Parathyroid adenoma (tissue), 2 donors: ENCODE measurements around the gene BPIFB6.

Experiments used
- H2AFZ ChIP-seq: fragments of 300-600 bp; sonication (generic); one replicate; pipeline ENCODE4 v1.7.0; 2017; ENCODE audit warnings: antibody characterized with exemption, mild to moderate bottlenecking
- H3K27ac ChIP-seq: fragments of 300-600 bp; sonication (generic); one replicate; pipeline ENCODE4 v1.7.0; 2017
- H3K27me3 ChIP-seq: fragments of 300-600 bp; sonication (generic); one replicate; pipeline ENCODE4 v1.7.0; 2017; ENCODE audit warnings: low read length; ENCODE audit not compliant: control insufficient read depth, insufficient read depth
- H3K36me3 ChIP-seq: fragments of 300-600 bp; sonication (generic); one replicate; pipeline ENCODE4 v1.7.0; 2017; ENCODE audit warnings: low read length; ENCODE audit not compliant: control insufficient read depth, insufficient read depth
- H3K4me1 ChIP-seq: fragments of 300-600 bp; sonication (generic); one replicate; pipeline ENCODE4 v1.7.0; 2017; ENCODE audit warnings: control low read depth
- H3K4me2 ChIP-seq: fragments of 300-600 bp; sonication (generic); one replicate; pipeline ENCODE4 v1.7.0; 2017; ENCODE audit warnings: low read length
- H3K4me3 ChIP-seq: fragments of 300-600 bp; sonication (generic); one replicate; pipeline ENCODE4 v1.7.0; 2017; ENCODE audit warnings: low read depth, low read length
- H3K79me2 ChIP-seq: fragments of 300-600 bp; sonication (generic); one replicate; pipeline ENCODE4 v1.7.0; 2017; ENCODE audit warnings: control low read depth
- H3K9ac ChIP-seq: fragments of 300-600 bp; sonication (generic); one replicate; pipeline ENCODE4 v1.7.0; 2017; ENCODE audit warnings: mild to moderate bottlenecking
- H3K9me3 ChIP-seq: fragments of 300-600 bp; sonication (generic); one replicate; pipeline ENCODE4 v1.7.0; 2017; ENCODE audit warnings: low read length; ENCODE audit not compliant: control insufficient read depth
- TF ChIP-seq, protein P1 (sequence below): fragments of 300-600 bp; sonication (generic); IDR thresholded peaks from one replicate; pipeline ENCODE4 v1.7.0; 2017; ENCODE audit warnings: antibody characterized with exemption, mild to moderate bottlenecking
- donor health status: primary hyperparathyroidism.

Gene BPIFB6

DNA sequence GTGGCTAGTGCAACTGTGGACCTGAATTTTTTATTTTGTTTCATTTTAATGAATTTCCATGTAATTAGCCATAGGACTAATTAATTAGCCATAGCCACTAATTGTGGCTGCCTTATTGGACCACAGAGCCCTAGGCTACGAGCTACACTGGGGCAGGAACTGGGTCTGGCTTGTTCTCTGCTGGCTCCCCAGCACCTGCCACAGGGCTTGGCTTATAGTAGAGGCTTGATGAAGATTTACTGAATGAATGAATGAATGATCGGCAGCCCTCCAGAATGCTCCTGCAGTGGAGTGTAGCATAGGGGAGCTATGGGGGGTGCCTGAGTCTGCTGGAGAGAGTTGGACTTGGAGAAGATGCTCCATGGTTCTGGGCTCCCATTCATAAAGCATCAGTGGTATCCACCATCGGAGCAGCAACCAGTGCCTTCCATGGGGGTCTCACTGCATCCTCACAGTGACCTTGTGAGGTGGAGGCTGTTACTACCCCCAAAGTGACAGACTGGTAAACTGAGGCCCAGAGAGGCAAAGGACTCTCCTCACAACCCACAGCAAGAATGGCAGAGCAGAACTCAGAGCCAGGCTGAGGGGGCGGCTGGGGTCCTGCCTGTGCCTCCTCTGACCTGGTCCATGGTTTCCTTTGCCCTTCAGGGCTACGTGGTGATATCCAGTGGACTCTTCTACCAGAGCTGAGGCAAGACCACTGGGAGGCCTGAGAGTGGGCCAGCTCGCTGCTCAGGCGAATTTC, 8.6 kb upstream of the BPIFB6 start:
- TF ChIP-seq, protein P1, sequence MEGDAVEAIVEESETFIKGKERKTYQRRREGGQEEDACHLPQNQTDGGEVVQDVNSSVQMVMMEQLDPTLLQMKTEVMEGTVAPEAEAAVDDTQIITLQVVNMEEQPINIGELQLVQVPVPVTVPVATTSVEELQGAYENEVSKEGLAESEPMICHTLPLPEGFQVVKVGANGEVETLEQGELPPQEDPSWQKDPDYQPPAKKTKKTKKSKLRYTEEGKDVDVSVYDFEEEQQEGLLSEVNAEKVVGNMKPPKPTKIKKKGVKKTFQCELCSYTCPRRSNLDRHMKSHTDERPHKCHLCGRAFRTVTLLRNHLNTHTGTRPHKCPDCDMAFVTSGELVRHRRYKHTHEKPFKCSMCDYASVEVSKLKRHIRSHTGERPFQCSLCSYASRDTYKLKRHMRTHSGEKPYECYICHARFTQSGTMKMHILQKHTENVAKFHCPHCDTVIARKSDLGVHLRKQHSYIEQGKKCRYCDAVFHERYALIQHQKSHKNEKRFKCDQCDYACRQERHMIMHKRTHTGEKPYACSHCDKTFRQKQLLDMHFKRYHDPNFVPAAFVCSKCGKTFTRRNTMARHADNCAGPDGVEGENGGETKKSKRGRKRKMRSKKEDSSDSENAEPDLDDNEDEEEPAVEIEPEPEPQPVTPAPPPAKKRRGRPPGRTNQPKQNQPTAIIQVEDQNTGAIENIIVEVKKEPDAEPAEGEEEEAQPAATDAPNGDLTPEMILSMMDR = no peak
- H3K9ac ChIP-seq = no peak overlapping the region
- no peaks in the 10 kb centered on the region for H3K36me3 ChIP-seq
- H3K9me3 ChIP-seq = no peaks in the 10 kb centered on the region
- no peaks in the 10 kb centered on the region for H3K4me1 ChIP-seq
- H3K27me3 ChIP-seq = peaks cover 3% of the 10 kb centered on the region
- no peak overlapping the region for H3K4me2 ChIP-seq
- H2AFZ ChIP-seq = no peak overlapping the region
- H3K27ac ChIP-seq = no peak overlapping the region
- no peak overlapping the region for H3K4me3 ChIP-seq
- H3K79me2 ChIP-seq = no peaks in the 10 kb centered on the region

DNA sequence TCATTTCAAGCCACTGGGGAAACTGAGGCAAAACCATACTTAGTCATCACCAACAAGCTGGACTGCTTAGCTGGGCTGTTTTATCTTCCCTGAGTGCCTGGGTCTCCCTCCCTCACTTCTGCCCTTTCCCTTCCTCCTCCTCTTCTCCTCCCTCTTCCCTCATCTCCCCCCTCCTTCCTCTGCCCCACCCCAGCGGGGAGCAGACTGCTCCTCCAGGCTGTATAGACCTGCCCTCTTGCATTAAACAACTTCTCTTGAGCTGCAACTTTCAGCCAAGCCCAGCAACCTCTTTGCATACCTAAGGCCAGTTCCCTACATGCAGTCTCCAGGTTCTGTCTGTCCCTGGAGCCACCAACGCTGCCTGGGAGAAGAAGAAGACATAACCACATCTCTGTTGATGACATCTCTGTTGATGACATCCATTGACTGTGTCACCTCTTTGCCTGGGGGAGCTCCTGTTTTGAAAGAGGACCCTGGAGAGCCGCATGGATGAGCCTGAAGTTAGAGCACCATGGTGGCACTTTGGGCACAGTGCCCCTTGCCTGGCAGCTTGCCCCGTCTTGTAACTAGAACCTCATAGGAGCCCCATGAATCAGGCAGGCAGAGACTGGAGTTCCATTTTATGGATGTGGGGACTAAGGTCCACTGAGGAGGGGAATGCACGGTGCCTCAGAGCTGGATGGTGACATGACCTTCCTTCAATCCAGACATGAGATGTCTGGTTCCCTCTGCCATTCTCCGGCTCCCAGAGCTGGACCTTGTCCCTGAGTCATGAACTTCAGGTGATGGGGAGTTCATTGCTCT, 7.8 kb upstream of the BPIFB6 start:
- Histone ChIP-seq H3K36me3 (no peaks in the 10 kb centered on the region), H3K79me2 (no peaks in the 10 kb centered on the region), H3K4me2 (no peak overlapping the region), H3K27ac (no peak overlapping the region), H3K9me3 (no peaks in the 10 kb centered on the region), H3K4me3 (no peak overlapping the region), H3K4me1 (no peaks in the 10 kb centered on the region), H3K27me3 (peaks cover 3% of the 10 kb centered on the region), H3K9ac (no peak overlapping the region), H2AFZ (no peak overlapping the region)
- TF ChIP-seq, protein P1 = no peak

DNA sequence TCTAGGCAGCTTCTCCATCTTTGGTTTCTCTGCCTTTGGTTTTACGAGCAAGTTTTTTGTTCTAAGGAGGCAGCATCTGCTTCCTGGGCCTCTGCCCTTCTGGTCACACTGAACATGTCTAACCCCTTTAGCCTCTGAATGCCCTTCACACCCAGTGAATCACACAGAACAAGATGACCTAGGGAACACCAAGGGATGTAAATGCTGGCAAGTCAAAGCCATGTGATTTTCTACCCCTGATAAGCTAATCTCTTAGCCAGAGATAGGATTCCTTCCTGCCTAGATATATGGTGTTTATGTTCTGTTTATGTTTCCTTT, 7.2 kb upstream of the BPIFB6 start:
- peaks cover 3% of the 10 kb centered on the region for H3K27me3 ChIP-seq
- H3K4me2 ChIP-seq = no peak overlapping the region
- H3K79me2 ChIP-seq = no peaks in the 10 kb centered on the region
- no peak overlapping the region for H3K27ac ChIP-seq
- H3K36me3 ChIP-seq = no peaks in the 10 kb centered on the region
- TF ChIP-seq, protein P1 = no peak
- H3K9me3 ChIP-seq = no peaks in the 10 kb centered on the region
- no peak overlapping the region for H2AFZ ChIP-seq
- no peaks in the 10 kb centered on the region for H3K4me1 ChIP-seq
- no peak overlapping the region for H3K9ac ChIP-seq
- no peak overlapping the region for H3K4me3 ChIP-seq

DNA sequence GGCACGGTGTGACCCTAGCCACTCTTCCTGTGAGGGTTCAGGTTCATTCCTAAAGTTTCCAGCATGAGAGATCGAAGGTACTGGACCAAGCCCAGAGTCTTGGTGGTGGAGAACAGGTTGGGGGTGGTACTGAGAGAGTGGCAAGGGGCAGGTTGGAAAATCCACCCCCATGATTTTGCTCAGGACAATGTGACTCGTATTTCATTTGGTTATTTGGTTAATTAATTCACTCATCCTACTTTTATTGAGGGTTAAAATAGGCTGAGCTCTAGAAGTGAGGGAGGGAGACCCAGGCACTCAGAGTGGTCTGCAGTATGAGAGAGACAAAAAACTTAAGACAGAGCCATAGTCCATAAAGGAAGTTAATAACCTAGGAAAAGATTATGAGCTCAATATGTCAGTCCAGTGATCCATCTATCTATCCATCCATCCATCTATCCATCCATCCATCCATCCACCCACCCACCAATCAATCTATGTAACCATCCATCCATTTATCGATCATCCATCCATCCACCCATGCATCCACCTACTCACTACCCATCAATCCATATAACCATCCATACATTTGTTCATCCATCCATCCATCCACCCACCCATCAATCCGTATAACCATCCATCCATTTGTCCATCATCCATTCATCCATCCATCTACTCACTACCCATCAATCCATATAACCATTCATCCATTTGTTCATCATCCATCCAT, 6.7 kb upstream of the BPIFB6 start:
- no peaks in the 10 kb centered on the region for H3K4me1 ChIP-seq
- H3K79me2 ChIP-seq = no peaks in the 10 kb centered on the region
- H3K4me3 ChIP-seq = no peak overlapping the region
- TF ChIP-seq, protein P1 = no peak
- no peak overlapping the region for H3K9ac ChIP-seq
- peaks cover 3% of the 10 kb centered on the region for H3K27me3 ChIP-seq
- no peak overlapping the region for H3K27ac ChIP-seq
- no peaks in the 10 kb centered on the region for H3K9me3 ChIP-seq
- H3K4me2 ChIP-seq = no peak overlapping the region
- no peak overlapping the region for H2AFZ ChIP-seq
- no peaks in the 10 kb centered on the region for H3K36me3 ChIP-seq
